Hepatocyte (in vitro differentiated cells): Measurements from ENCODE around the gene SEMG2.

Source experiments
- CTCF ChIP-seq: fragments of 200-600 bp; sonication (generic); IDR thresholded peaks from 2 replicates; pipeline ENCODE4 v1.5.1; 2016; ENCODE audit warnings: antibody characterized with exemption, mild to moderate bottlenecking; ENCODE audit not compliant: poor library complexity
- EZH2 ChIP-seq: fragments of 200-600 bp; sonication (generic); IDR thresholded peaks from 2 replicates; pipeline ENCODE4 v1.6.1; 2016; ENCODE audit warnings: antibody characterized with exemption, mild to moderate bottlenecking, borderline replicate concordance
- EZH2phosphoT487 ChIP-seq: fragments of 200-600 bp; sonication (generic); IDR thresholded peaks from one replicate; pipeline ENCODE4 v1.6.1; 2018; ENCODE audit warnings: antibody characterized with exemption, mild to moderate bottlenecking, low read depth, moderate library complexity; ENCODE audit not compliant: unreplicated experiment, severe bottlenecking

GRCh38 chr20:45189067-45189609, 32.0 kb upstream of the SEMG2 start:
- TF ChIP-seq CTCF: no peak
- TF ChIP-seq EZH2: no peak
- no peak for TF ChIP-seq EZH2phosphoT487
